Ammon's horn (tissue), 1 donor: ENCODE data around the gene HIVEP1.
A peak's percentile ranks its signal among the peaks of the same experiment; 100 is the strongest.

Experiments used
- DNase-seq: peaks from one replicate; pipeline ENCODE4 v3.0.0-alpha.2; 2016; ENCODE audit warnings: low spot score

Gene HIVEP1

GRCh38 chr6:12048609-12049008, 36.5 kb downstream of the HIVEP1 start:
- DNase-seq: no peak

GRCh38 chr6:12049165-12049564, 37.1 kb downstream of the HIVEP1 start:
- DNase-seq: no peak

- DNase-seq: peak; percentile 22
These were observed 39.8 kb downstream of the HIVEP1 start for GRCh38 chr6:12051861-12052368.

- no peak for DNase-seq
These were observed 46.3 kb downstream of the HIVEP1 start for GRCh38 chr6:12058172-12058961.

- peak; percentile 88 for DNase-seq
These were observed 48.9 kb downstream of the HIVEP1 start for GRCh38 chr6:12060780-12061609.

GRCh38 chr6:12062605-12063004, 50.5 kb downstream of the HIVEP1 start:
- no peak for DNase-seq

- DNase-seq: no peak
These were observed 52.0 kb downstream of the HIVEP1 start for GRCh38 chr6:12064131-12064530.

GRCh38 chr6:12064538-12065071, 52.5 kb downstream of the HIVEP1 start:
- DNase-seq: no peak

- DNase-seq: no peak
These were observed 53.4 kb downstream of the HIVEP1 start for GRCh38 chr6:12065321-12066140.

GRCh38 chr6:12066297-12066696, 54.2 kb downstream of the HIVEP1 start:
- DNase-seq: no peak

GRCh38 chr6:12068899-12069557, 56.9 kb downstream of the HIVEP1 start:
- DNase-seq: no peak

GRCh38 chr6:12069891-12070529, 57.9 kb downstream of the HIVEP1 start:
- no peak for DNase-seq

GRCh38 chr6:12071064-12071615, 59.0 kb downstream of the HIVEP1 start:
- no peak for DNase-seq

GRCh38 chr6:12075067-12075563, 63.0 kb downstream of the HIVEP1 start:
- no peak for DNase-seq

GRCh38 chr6:12077021-12077710, 65.1 kb downstream of the HIVEP1 start:
- DNase-seq: no peak

GRCh38 chr6:12078014-12078413, 65.9 kb downstream of the HIVEP1 start:
- DNase-seq: no peak

- no peak for DNase-seq
These were observed 69.7 kb downstream of the HIVEP1 start for GRCh38 chr6:12081771-12082170.

GRCh38 chr6:12082368-12082767, 70.3 kb downstream of the HIVEP1 start:
- DNase-seq: no peak

- no peak for DNase-seq
These were observed 71.2 kb downstream of the HIVEP1 start for GRCh38 chr6:12083302-12083701.

- DNase-seq: no peak
These were observed 71.7 kb downstream of the HIVEP1 start for GRCh38 chr6:12083763-12084162.
